Bronchial epithelial cell (primary cell): Measurements from ENCODE around the gene TMEM117. TPM values are rescaled to one million over a fixed set of nuclear protein-coding genes. Genes with fewer than 3 reads are reported as not detected.

Experiments used
- DNase-seq: peaks from one replicate; pipeline ENCODE4 v3.0.0-alpha.2; 2010; ENCODE audit warnings: low read depth
- FAIRE-seq: peaks from 2 replicates; lab custom pipeline; 2011; peaks lifted over from hg19 to GRCh38; lab: Jason Lieb, UNC
- H3K27me3 ChIP-seq: 2 replicates; pipeline ENCODE4 v1.5.1; 2011; ENCODE audit warnings: low read length; ENCODE audit not compliant: control insufficient read depth, insufficient read depth
- H3K36me3 ChIP-seq: 2 replicates; pipeline ENCODE4 v1.5.1; 2011; ENCODE audit warnings: low read length; ENCODE audit not compliant: control insufficient read depth, insufficient read depth
- H3K4me3 ChIP-seq: 2 replicates; pipeline ENCODE4 v1.5.1; 2011; ENCODE audit warnings: mild to moderate bottlenecking, low read depth, low read length, control low read depth
- total RNA-seq: library from RNA; depleted of rRNA; stranded (reverse); fragments of >200 nt; gene quantifications from 2 replicates; pipeline ENCODE4 v1.2.1, GENCODE V29; 2014
- TF ChIP-seq, protein P1 (sequence below): IDR thresholded peaks from 2 replicates; pipeline ENCODE4 v1.5.1; 2011; ENCODE audit warnings: mild to moderate bottlenecking, moderate library complexity, low read length, control low read depth, inconsistent platforms; ENCODE audit not compliant: insufficient read depth, severe bottlenecking

TMEM117 gene
- total RNA-seq, 1 donor from 2014 or later: 6.6 TPM

DNA sequence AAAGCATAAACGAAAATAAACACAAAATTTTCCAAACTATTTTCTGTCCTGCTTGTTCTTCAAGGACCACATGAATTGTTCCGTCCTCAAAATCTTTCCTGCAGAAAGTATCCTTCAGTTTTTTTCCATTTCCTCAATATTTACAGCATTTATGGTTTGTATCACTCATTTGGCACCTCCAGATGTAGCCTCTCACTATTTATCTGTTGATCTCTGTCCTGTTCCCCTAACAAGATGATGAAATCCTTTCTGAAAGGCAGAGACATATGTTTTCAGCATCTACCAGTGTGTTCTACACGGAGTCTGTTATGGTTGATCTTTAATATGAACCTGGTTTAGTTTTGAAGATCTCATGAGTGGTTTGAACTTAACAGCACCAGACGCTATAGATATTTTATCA, 550.1 kb downstream of the TMEM117 start:
- H3K4me3 ChIP-seq: no peak overlapping the region

DNA sequence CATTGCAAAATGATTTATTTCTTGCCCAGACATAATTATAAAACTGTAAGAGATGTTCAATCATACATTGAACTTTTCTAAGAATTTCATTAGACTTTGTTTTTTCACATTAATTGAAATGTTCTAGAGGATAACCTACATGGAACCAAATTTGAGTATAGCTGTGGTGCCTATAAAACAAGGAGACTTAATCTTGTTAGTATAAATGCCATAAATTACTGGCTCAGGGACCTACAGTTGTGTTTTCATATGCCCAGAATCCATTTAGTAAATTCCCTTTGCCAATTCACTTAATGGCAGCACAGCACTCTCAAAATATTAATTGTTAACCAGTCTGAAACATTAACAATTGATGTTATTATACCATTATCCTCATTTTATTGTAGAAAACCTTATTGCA, 551.7 kb downstream of the TMEM117 start:
- Histone ChIP-seq H3K27me3 (no peaks in the 10 kb centered on the region), H3K36me3 (no peaks in the 10 kb centered on the region), H3K4me3 (no peak overlapping the region)
- DNase-seq: no peak
- no peak for FAIRE-seq
- TF ChIP-seq, protein P1, sequence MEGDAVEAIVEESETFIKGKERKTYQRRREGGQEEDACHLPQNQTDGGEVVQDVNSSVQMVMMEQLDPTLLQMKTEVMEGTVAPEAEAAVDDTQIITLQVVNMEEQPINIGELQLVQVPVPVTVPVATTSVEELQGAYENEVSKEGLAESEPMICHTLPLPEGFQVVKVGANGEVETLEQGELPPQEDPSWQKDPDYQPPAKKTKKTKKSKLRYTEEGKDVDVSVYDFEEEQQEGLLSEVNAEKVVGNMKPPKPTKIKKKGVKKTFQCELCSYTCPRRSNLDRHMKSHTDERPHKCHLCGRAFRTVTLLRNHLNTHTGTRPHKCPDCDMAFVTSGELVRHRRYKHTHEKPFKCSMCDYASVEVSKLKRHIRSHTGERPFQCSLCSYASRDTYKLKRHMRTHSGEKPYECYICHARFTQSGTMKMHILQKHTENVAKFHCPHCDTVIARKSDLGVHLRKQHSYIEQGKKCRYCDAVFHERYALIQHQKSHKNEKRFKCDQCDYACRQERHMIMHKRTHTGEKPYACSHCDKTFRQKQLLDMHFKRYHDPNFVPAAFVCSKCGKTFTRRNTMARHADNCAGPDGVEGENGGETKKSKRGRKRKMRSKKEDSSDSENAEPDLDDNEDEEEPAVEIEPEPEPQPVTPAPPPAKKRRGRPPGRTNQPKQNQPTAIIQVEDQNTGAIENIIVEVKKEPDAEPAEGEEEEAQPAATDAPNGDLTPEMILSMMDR: no peak

More for the DNA sequence above, 550.1 kb downstream of the TMEM117 start:
- no peaks in the 10 kb centered on the region for H3K27me3 ChIP-seq
- no peak for DNase-seq
- TF ChIP-seq, protein P1: no peak
- H3K36me3 ChIP-seq: no peaks in the 10 kb centered on the region
- no peak for FAIRE-seq

DNA sequence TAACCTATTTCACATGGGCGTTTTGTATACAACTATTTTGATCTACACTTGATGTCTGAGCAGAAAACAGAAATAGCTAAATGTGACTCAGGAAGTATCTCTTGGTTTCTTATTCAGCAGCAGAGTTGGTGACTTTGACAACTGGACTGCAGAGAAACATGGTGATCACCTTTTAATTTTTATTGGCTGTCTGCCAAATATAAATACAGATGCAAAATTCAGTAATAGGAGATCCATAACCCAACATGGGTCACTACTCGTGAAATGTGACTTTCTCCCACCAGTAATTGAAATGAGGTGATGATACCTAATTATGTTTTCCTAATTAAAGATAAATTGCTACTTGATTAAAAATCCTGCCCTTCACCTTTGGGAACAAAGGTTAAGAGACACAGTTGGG, 553.2 kb downstream of the TMEM117 start:
- DNase-seq: no peak
- Histone ChIP-seq H3K4me3 (no peak overlapping the region), H3K27me3 (no peaks in the 10 kb centered on the region), H3K36me3 (no peaks in the 10 kb centered on the region)
- no peak for FAIRE-seq
- TF ChIP-seq, protein P1: no peak

DNA sequence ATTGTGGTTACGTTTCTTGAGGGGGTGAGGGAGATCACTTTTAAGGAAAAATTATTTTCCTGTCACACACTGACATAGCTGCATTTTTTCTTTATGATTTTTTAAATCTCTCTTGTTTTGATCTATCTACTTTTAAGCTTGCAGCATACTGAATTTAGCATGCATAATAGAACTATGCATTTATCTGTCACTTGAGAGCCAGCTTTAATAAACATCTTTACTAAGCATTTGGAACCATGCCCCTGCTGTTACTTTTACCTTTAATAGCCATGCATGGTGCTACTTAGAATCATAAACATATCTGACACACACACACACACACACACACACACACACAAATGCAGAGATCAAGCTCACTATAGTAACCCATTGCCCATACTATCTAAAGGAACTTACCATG, 554.0 kb downstream of the TMEM117 start:
- TF ChIP-seq, protein P1: no peak
- no peak for DNase-seq
- no peaks in the 10 kb centered on the region for H3K27me3 ChIP-seq
- no peak overlapping the region for H3K4me3 ChIP-seq
- FAIRE-seq: no peak
- no peaks in the 10 kb centered on the region for H3K36me3 ChIP-seq

DNA sequence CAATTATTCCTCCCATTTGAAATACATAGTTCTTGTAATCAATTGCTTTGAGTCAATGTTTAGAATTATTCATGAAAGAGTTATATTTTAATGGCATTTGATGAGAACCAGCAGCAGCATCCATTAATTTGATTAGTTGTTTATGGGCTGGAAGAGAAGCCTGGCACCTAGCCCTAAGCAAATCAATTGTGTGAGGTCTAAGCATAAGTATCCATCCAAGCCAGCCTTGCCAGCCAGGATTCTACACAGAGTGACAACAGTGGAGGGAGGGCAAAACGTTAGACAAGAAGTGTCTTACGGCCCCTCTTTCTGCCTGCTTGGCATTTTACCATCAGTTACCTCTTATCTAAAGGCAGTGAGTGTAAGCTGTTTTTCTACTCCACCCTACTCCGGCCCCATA, 561.8 kb downstream of the TMEM117 start:
- no peak for DNase-seq
- TF ChIP-seq, protein P1: no peak
- Histone ChIP-seq H3K4me3 (no peak overlapping the region), H3K36me3 (no peaks in the 10 kb centered on the region), H3K27me3 (no peaks in the 10 kb centered on the region)
- no peak for FAIRE-seq

DNA sequence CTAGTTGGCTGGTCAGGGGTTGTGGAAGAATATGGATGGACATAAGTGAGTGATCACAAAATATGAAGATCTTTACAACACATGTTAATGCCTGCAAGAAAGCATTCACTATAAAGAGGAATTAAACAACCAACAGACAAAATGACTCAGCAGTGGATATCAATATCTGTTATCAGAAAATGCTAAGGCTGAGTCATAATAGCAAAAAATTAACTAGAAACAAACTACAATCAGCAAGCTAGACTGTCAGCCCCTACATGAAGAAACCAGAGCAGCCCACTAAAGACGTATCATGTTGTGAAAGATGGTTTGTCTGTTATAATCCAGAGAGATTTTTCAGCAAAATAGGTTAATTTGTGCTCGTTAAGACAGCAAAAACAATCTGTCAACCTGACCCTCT, 567.3 kb downstream of the TMEM117 start:
- no peak for FAIRE-seq
- no peak for DNase-seq
- H3K36me3 ChIP-seq: no peaks in the 10 kb centered on the region
- no peaks in the 10 kb centered on the region for H3K27me3 ChIP-seq
- H3K4me3 ChIP-seq: no peak overlapping the region
- TF ChIP-seq, protein P1: no peak
